RWPE2 (cell line): ENCODE measurements around the gene CDC73.

Experiments used
- ATAC-seq: fragments of 200-7000 bp; cut with Tn5 transposase; 3 replicates; pipeline ENCODE4 v1.9.1; 2021; ENCODE audit warnings: low read depth
- DNase-seq: peaks from one replicate; pipeline ENCODE4 v3.0.0-alpha.2; 2020; ENCODE audit warnings: low spot score
- H3K27ac ChIP-seq: fragments of 450-650 bp; 2 replicates; pipeline ENCODE4 v1.5.1; 2017; ENCODE audit warnings: mild to moderate bottlenecking; ENCODE audit not compliant: poor library complexity, severe bottlenecking
- H3K27me3 ChIP-seq: fragments of 250-450 bp; sonication (Bioruptor Pico); 2 replicates; pipeline ENCODE4 v1.5.1; 2021; ENCODE audit warnings: mild to moderate bottlenecking, moderate library complexity; ENCODE audit not compliant: insufficient read depth, poor library complexity, severe bottlenecking
- H3K36me3 ChIP-seq: fragments of 250-450 bp; sonication (Bioruptor Pico); 2 replicates; pipeline ENCODE4 v1.5.1; 2020; ENCODE audit warnings: low read depth, mild to moderate bottlenecking, moderate library complexity
- H3K4me1 ChIP-seq: fragments of 250-450 bp; sonication (Bioruptor Pico); 2 replicates; pipeline ENCODE4 v1.5.1; 2021; ENCODE audit warnings: mild to moderate bottlenecking, moderate library complexity; ENCODE audit not compliant: insufficient read depth, poor library complexity, severe bottlenecking
- H3K4me3 ChIP-seq: fragments of 250-450 bp; sonication (Bioruptor Pico); 2 replicates; pipeline ENCODE4 v1.5.1; 2021; ENCODE audit warnings: mild to moderate bottlenecking, moderate library complexity; ENCODE audit not compliant: severe bottlenecking
- H3K9me3 ChIP-seq: fragments of 250-450 bp; sonication (Bioruptor Pico); 2 replicates; pipeline ENCODE4 v1.5.1; 2021; ENCODE audit warnings: mild to moderate bottlenecking, moderate library complexity; ENCODE audit not compliant: severe bottlenecking
- CTCF ChIP-seq: fragments of 450-650 bp; IDR thresholded peaks from one replicate; pipeline ENCODE4 v1.5.1; 2017; ENCODE audit warnings: mild to moderate bottlenecking, moderate library complexity; ENCODE audit not compliant: poor library complexity, severe bottlenecking

Gene CDC73

GRCh38 chr1:193111641-193112090, 10.2 kb upstream of the CDC73 start:
- TF ChIP-seq CTCF: no peak
- Histone ChIP-seq H3K9me3 (no peaks in the 10 kb centered on the region), H3K4me3 (no peak overlapping the region), H3K27me3 (no peaks in the 10 kb centered on the region), H3K4me1 (peaks cover 24% of the 10 kb centered on the region), H3K36me3 (no peaks in the 10 kb centered on the region), H3K27ac (peak overlapping the region; percentile 34)
- ATAC-seq (peak; percentile 66), DNase-seq (peak; percentile 72)

GRCh38 chr1:193113258-193113991, 8.4 kb upstream of the CDC73 start:
- no peak overlapping the region for H3K27ac ChIP-seq
- ATAC-seq: no peak
- no peaks in the 10 kb centered on the region for H3K9me3 ChIP-seq
- H3K36me3 ChIP-seq: no peaks in the 10 kb centered on the region
- no peak for DNase-seq
- H3K4me1 ChIP-seq: peaks cover 24% of the 10 kb centered on the region
- TF ChIP-seq CTCF: no peak
- H3K27me3 ChIP-seq: no peaks in the 10 kb centered on the region
- H3K4me3 ChIP-seq: no peak overlapping the region

GRCh38 chr1:193113992-193114332, 7.9 kb upstream of the CDC73 start:
- no peaks in the 10 kb centered on the region for H3K9me3 ChIP-seq
- ATAC-seq: no peak
- H3K4me1 ChIP-seq: peaks cover 24% of the 10 kb centered on the region
- H3K27ac ChIP-seq: no peak overlapping the region
- no peak for TF ChIP-seq CTCF
- no peak overlapping the region for H3K4me3 ChIP-seq
- no peak for DNase-seq
- H3K36me3 ChIP-seq: no peaks in the 10 kb centered on the region
- H3K27me3 ChIP-seq: no peaks in the 10 kb centered on the region

GRCh38 chr1:193114485-193115095, 7.2 kb upstream of the CDC73 start:
- Histone ChIP-seq H3K4me3 (no peak overlapping the region), H3K27ac (peak overlapping the region; percentile 55), H3K27me3 (no peaks in the 10 kb centered on the region), H3K36me3 (no peaks in the 10 kb centered on the region), H3K9me3 (no peaks in the 10 kb centered on the region), H3K4me1 (peaks cover 24% of the 10 kb centered on the region)
- ATAC-seq: no peak
- TF ChIP-seq CTCF: no peak
- DNase-seq: no peak
